AG10803 (cell line): ENCODE data around the gene FOXO3.

Experiments
- DNase-seq: peaks from one replicate; pipeline ENCODE4 v3.0.0; 2010; ENCODE audit warnings: low read depth
- H3K4me3 ChIP-seq: 2 replicates; pipeline ENCODE4 v1.5.1; 2011; ENCODE audit warnings: mild to moderate bottlenecking, low read length, control low read depth
- CTCF ChIP-seq: conservative IDR thresholded peaks from 2 replicates; pipeline ENCODE4 v1.5.1; 2011; ENCODE audit warnings: mild to moderate bottlenecking, low read length, control low read depth, inconsistent platforms

FOXO3 gene

GRCh38 chr6:108560463-108561308, at the start of gene FOXO3:
FOXO3 (plus strand) TSS chr6:108560917; CDS start chr6:108561209, 292 bp downstream.
- peak; percentile 85 for DNase-seq
- TF ChIP-seq CTCF, result no peak
- peak within 1 kb of the TSS; percentile 89 for H3K4me3 ChIP-seq

DNA sequence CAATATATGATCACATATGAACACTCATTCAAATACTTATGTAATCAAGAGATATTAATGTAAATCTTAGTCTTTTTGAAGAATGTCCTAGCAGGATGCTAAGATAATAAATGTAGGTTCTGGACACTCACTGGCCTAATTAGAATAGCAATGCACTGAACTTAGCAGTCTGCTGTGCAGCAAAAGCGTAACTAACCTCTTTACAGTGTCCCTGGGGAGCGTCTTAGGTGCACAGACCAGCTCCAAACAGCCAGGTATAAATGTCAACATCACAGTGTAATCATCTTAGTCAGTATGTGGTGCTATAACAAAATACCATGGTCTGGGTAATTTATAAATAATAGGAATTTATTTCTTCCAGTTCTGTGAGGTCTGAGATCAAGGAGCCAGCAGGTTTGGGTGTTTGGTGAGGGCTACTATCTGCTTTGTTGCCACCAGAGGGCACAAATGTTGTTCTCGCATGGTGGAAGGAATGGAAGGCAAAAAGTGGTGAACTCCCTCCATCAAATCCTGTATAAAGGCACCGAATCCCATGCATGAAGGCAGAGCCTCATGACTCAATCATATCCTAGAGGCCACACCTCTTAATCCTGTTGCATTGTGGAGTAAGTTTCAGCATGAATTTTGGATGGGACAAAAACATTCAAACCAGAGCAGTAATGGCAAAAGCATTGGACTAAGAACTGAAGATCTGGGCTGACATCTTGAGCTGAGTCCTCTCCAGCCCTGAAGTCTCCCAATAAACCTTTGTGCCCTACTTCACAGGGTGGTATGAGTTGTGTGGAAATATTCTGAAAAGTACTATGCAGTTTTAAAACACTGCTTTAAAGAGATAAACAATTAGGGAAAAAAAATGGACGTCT, 41.8 kb upstream of the FOXO3 start:
- TF ChIP-seq CTCF, result peak; percentile 52
- H3K4me3 ChIP-seq, result no peak overlapping the region
- peak; percentile 23 for DNase-seq

- TF ChIP-seq CTCF, result no peak
- DNase-seq, result no peak
- no peak overlapping the region for H3K4me3 ChIP-seq
Measured at GRCh38 chr6:108521616-108522107, 39.1 kb upstream of the FOXO3 start.

DNA sequence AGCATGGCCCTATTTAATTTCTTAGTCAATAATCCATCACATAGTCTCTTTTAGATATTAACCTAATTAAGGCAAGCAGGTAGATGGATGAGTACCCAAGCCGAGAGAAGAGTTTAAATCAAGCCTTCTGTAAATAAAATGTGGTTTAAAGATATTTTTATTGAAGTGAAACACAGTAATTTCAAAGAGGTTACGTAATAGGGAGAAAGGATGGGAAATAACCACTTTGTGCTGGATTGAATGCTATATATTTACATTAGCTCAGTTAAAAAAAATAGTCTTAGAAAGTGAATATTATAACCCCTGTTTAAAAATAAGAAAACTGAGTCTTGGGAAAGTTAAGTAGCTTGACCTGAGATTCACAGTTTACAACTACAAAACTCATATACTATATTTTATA, 37.0 kb upstream of the FOXO3 start:
- TF ChIP-seq CTCF, result no peak
- no peak overlapping the region for H3K4me3 ChIP-seq
- DNase-seq, result no peak

DNA sequence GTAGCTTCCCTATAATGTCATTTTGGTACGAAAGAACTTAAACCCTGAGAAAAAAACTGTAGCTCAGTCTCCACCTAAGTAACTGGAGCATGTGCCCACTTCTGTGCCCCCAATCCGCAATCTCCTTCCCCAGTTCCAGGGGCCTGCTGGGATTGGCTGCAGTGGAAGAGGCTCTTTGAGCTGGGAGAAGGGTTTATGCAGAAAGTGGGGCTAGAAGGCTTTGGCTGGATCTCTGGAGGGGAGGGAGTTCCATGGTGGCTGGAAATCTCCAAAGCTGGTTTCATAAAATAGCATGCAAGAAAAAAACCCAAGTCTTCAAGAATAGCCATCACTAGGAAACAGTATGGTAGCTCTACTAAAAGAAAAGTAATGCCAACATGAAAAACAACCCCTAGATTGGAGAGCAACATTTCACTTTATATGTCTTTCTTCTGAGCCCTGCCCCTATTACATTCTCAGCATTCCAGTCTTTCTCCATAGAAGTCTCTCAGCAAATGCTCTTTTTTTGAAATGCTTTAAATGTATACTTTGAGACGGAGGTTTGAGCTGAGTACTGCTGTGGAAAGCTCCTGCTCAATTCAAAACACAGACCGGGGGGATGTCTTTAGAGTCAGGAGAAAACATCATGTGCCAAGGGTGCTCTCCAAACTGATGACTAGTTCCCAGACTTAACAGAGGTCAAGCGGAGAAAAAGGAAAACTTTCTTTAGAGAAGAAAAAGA, 36.0 kb upstream of the FOXO3 start:
- TF ChIP-seq CTCF, result no peak
- no peak for DNase-seq
- H3K4me3 ChIP-seq, result no peak overlapping the region

DNA sequence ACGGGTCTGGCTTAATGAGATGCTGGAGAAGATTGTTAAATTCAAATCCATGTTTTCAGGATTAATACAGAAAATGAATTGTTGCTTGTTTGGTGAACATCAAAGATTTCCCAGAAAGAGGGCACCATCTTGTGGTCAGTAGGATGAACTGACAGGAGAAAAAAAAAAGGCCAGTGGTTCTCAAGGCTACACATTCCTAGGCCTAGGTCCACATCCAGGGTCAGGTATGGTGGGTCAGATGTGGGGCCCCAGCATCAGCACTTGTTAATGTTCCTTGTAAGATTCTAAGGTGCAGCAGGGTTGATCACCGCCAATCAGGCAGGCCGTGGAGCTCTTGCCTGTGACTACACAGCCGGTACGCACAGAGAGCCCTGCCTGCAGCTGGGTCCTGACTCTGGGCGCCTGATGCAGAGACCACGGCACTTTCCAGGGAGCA, 34.0 kb upstream of the FOXO3 start:
- peak; percentile 55 for DNase-seq

More for the DNA sequence above, 34.0 kb upstream of the FOXO3 start:
- no peak overlapping the region for H3K4me3 ChIP-seq
- TF ChIP-seq CTCF, result peak; percentile 93
